Erythroblast (primary cell): ENCODE results near the gene SH2D6.
A peak's percentile ranks its signal among the peaks of the same experiment; 100 is the strongest.

ENCODE experiments used
- DNase-seq, 2 experiments: peaks; one replicate each; lab custom pipeline; 2025; lab: John Stamatoyannopoulos, UW
- GATA1 ChIP-seq: IDR thresholded peaks from 2 replicates; pipeline ENCODE4 v1.6.1; 2011; ENCODE audit warnings: low read depth, mild to moderate bottlenecking, control low read depth, low read length, moderate library complexity
- POLR2A ChIP-seq: IDR thresholded peaks from 2 replicates; pipeline ENCODE4 v1.6.1; 2011; ENCODE audit warnings: mild to moderate bottlenecking, low read length

The SH2D6 gene

DNA sequence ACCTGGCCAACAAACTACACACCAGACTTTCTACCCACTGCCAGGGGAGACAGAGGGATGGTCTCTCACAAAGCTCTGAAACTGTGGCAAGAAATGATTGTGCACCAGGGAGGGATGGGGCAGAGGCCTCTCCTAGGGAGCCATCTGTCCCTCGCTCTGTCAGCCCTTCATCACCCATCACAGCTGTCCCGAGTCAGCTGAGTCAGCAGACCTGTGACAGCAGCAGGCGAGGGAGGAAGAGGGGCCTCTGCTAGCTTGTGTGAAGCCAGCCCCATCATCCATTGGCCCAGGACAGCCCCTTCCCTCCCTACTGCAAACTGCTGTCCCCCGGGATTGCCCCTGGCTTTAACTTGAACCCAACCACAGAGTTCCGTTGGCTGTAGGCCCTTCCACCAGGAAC lies 5.0 kb downstream of the SH2D6 start:
- TF ChIP-seq POLR2A (no peak), GATA1 (no peak)
- DNase-seq, result peak; percentile 61 to 76

DNA sequence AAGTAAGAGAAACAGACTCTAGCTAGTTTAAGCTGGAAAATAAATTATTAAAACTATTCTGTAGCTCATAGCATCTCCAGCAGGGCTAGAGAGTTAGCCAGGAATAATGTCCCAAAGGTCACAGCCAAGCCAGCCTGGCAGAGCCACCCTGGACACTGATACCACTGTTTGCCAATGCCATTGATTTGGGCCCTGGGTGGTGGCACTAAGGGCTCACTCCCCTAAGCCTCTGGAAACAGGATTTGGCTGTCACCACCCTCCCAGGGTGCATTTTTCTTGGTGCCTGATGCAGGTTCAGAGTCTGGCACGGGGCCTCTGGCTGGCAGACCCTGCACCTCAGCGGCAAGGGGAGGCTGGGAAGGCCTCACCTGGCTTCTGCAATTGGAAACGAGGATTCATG lies 7.1 kb downstream of the SH2D6 start:
- no peak for DNase-seq
- TF ChIP-seq POLR2A (no peak), GATA1 (no peak)

DNA sequence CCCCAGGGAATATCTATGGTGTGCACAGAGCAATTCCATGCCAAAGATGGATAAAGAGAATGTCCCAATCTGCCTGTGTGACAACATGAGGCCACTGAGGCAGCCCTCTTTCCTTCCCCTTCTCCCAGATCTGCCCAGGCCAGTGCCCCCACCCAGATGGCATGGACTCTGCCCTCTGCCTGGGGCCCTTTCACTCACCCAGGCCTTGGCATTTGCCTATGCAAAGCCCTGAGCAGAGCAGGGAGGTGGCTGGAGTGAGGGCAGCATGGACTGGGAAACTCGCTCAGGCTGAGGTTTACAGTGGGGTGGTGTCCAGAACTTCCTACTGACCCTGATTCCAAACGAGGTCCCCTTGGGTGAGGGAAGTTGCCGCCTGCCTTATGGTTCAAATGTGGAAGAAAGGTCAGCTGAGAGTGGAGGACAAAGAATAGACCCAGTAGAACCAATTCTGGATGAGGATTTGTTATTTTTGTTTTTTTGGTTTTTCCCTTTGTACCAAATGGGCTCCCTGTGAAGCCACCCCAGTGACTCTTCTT lies 8.9 kb downstream of the SH2D6 start:
- no peak for DNase-seq
- no peak for TF ChIP-seq POLR2A
- TF ChIP-seq GATA1, result no peak

DNA sequence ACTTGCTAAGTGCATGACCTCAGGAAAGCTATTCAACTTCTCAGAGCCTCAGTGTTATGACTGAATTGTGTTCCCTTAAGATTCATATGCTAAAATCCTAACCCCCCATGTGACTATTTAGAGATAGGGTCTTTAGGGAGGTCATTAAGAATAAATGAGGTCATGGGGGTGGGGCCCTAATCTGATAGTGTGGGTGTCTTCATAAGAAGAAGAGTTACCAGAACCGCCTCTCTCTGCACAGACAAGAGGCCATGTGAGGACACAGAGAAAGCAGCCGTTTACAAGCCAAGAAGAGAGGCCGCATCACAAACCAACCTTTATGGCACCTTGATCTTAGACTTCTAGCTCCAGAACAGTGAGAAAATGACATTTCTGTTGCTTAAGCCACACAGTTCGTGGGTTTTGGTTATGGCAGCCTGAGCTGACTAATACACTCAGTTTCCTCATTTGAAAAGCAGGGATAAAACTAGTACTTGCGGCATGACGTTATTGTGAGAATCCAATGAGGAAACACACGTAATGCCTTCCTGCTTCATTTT lies 9.9 kb downstream of the SH2D6 start:
- TF ChIP-seq GATA1 (no peak), POLR2A (peak; percentile 56)
- peak; percentile 85 to 87 for DNase-seq

GRCh38 chr2:85429213-85429923 lies 10.9 kb downstream of the SH2D6 start:
- TF ChIP-seq POLR2A (no peak), GATA1 (no peak)
- DNase-seq, result no peak

GRCh38 chr2:85429924-85430289 lies 11.4 kb downstream of the SH2D6 start:
- peak; percentile 67 to 82 for DNase-seq
- no peak for TF ChIP-seq GATA1
- TF ChIP-seq POLR2A, result no peak

DNA sequence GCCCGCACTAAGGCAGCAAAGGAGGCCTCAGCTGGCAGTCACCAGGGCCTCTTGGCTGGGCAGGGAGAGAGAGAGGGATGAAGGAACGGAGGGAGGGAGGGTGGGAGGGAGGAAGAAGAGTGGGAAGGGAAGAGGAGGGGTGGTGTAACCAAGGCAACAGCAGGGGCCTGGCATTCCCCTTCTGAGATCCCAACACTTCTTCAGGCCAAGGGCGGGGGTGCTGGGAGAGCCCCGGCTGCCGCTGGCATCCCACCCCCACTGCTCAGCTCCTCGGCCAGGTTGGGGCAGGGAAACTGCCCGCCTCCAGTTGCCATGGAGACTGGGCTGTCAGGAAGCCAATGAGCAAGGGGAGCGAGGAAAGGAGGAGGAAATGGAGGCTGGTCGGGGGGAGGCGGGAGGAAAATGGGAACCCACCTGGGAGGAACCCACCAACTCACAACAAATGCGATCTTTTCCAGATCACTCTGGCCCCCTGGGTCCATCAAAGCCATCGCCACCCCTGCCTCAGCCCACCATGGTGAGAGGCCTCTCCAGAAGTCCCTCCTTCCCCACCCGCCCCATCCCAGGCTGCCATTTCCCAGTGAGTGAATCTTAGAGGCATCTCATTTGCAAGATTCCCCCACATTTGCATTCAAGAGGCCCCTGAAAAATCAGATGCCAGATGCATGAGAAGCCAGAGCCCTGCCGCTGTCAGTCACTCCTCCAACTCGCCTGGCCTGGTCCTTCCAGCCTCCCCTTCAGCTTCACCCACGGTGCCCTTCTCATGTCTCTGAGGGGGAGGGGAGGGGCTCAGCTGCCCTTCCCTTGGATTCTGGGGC lies 12.4 kb downstream of the SH2D6 start:
- no peak for DNase-seq
- no peak for TF ChIP-seq GATA1

DNA sequence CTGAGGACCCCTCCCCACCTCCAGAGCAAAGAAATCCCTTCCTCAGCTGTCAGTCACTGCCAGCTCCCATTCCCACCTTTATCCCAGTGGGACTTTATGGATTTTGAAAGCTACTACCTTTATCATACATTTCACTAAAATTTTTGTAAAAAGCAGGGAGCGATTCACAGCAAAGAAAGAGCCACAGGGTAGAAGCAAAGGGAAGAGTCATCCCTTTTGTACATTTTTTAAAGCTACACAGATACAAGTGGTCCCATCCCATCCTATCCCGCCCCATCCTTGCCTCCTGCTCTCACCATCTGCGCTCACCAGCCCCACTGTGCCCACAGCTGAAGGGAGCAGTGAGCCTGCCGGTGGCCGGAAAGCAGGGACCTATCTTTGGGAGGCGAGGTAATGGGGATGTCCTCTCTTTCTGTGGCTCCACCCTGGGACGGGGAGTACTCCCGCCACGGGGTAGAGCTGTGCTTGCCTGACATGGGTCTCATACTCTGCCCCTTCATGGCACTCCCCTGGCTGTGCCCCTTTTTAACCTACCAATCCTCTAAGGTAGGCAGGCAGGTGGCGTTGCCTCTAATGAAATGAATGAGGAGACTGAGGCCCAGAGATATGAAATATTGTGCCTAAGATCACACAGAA lies 13.2 kb downstream of the SH2D6 start:
- TF ChIP-seq GATA1, result no peak
- no peak for TF ChIP-seq POLR2A
- no peak for DNase-seq

DNA sequence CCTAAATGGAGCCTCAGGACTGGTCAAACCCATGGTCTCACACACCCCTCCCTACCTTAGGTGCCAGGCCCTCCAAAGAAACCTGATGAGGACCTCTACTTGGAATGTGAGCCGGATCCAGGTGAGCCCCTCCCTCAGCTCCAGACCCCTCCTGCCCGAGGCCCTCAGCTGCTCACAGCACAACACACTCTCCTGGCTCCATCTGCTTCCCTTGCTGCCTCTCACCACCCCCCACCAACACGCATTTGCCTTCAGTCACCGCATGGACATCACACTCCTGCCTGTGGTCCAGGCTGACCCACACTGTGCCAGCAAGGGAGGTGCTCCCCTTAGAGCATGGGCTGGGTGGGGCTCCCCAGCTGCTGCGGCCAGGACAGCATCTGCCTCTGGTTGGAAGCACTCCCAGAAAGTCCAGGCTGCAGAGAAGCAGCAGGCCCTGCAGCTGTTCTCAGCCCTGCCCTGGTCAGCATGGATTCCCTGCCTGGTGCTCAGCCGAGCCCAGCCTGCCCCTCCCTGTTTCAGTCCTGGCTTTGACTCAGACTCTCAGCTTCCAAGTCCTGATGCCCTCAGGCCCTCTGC lies 15.1 kb downstream of the SH2D6 start:
- TF ChIP-seq POLR2A, result no peak
- no peak for TF ChIP-seq GATA1

GRCh38 chr2:85434696-85435095 lies 16.2 kb downstream of the SH2D6 start:
- no peak for DNase-seq
- TF ChIP-seq POLR2A, result no peak
- TF ChIP-seq GATA1, result no peak

More for the DNA sequence above, 15.1 kb downstream of the SH2D6 start:
- peak; percentile 76 to 81 for DNase-seq

- DNase-seq, result no peak
- TF ChIP-seq POLR2A (no peak), GATA1 (no peak)
Observed at GRCh38 chr2:85435220-85435958, 16.9 kb downstream of the SH2D6 start.

GRCh38 chr2:85435981-85436835 lies 17.7 kb downstream of the SH2D6 start:
- DNase-seq, result peak; percentile 15 to 28
- TF ChIP-seq GATA1 (no peak), POLR2A (no peak)
